Measurements from ENCODE around the gene PDGFB.

The PDGFB gene

DNA sequence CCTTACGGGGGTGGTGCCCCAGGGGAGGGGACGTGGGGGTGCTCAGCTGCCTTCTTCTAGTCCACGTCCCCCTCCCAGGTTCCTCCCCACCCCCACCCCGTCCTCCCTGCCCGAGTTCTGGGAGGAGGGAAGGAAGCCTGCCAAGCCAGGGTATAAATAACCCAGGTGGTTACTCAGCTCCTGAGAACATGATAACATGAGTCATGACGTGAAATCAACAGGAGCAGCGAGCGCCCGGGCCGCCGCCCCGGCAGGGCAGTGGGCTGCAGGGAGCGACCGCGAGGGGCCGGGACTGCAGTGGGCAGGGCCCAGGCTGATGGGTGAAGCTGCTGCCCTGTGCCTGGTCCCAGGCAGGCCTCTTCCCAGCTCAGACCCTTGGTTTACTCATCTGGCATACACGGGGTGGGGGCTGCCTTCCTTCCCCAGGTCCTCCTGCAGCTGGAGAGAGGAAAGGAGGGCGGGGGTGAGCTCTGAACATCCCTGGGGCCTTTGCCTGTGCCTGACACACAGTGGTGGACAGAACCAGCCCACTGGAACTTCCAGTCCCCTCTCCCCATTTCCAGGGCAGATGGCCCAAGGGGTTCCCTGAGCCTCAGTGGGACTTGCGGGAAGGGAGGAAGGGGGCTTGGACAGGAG is 8.8 kb upstream of the PDGFB start:
- no peak for FAIRE-seq

- FAIRE-seq, result no peak
Observed at GRCh38 chr22:39252461-39253434, 8.0 kb upstream of the PDGFB start.

GRCh38 chr22:39251762-39252460 is 7.1 kb upstream of the PDGFB start:
- no peak for FAIRE-seq

DNA sequence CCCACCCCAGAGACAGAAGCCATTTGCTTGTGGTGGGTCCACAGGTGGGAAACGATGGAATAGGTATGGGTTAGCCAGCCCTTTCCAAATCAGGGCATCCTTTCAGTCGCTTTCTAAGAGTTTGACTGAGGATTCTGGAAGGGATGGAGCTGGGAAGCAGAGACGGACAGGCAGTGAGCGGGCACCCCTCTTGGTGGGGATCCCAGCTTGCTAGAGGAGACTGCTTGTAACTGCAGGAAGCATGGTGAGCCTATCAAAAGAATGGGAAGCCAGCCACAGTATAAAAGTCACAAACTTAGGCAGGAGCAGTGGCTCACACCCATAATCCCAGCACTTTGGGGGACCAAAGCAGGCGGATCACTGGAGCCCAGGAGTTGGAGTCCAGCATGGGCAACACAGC is 6.1 kb upstream of the PDGFB start:
- FAIRE-seq, result no peak

- no peak for FAIRE-seq
Observed at GRCh38 chr22:39250131-39250530, 5.3 kb upstream of the PDGFB start.

GRCh38 chr22:39249086-39249704 is 4.4 kb upstream of the PDGFB start:
- no peak for FAIRE-seq

DNA sequence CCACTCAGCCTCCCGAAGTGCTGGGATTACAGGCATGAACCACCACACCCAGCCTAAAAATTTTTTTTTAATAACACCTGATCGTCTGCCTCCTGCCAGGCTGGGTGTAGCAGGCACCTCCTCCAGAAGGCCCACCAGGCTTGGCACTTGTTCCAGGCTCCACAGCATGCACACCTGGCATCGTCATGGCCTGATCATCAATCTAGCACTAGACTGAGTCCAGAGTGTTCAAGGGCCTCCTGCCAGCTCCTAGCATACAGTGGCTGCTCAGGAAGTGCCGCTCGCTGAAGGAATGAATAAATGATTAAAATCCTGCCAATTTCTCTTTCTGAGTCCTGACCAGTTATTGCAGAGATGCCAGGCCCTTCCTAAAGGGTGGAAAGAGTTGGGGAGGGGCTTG is 3.5 kb upstream of the PDGFB start:
- FAIRE-seq, result no peak

DNA sequence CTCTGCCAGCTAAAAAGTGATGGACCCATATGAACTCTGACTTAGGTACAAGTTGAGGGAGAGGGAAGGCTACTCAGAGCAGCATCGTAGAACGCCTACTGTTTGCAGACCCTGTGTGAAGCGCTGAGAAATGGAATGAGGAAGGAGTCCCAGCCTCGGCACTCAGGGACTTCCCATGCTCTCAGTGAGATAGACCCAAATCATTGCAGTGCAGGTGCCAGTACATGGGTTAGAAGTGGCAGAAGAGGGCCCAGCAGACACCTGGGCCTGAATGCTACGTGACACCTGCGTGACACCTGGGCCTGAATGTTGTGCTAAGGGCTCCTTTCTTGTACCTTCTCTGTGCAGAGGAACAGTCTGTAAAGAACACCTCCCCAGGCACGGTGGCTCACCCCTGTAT is 2.6 kb upstream of the PDGFB start:
- no peak for FAIRE-seq

DNA sequence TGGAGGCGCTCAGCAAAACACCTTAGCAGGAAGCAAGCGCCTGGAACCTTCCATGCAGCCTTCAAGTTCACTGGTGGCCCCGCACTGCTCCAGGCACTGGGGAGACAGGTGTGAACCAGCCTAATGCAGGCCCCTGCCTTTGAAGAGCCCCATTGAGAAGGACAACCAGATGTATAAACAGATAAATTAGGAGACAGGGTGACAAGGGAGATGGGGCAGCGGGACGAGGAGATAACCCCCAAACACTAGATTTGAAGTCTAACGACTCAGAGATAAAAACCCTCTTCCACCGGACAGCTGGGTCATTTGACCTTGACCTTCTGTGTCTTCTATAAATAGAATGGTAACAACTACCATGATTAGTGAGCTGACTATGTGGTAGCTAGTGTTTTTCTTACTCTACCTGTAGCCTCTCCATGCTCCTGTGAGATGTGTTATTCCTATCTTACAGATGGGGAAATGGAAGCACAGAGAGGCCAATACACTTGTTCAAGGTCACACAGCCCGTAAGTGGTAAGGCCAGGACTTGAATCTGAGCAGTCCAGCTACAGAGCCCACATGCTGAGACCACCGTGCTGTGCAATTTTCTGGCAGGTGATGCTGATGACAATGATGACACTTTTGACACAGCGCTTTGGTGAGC is 2.0 kb upstream of the PDGFB start:
- FAIRE-seq, result no peak

DNA sequence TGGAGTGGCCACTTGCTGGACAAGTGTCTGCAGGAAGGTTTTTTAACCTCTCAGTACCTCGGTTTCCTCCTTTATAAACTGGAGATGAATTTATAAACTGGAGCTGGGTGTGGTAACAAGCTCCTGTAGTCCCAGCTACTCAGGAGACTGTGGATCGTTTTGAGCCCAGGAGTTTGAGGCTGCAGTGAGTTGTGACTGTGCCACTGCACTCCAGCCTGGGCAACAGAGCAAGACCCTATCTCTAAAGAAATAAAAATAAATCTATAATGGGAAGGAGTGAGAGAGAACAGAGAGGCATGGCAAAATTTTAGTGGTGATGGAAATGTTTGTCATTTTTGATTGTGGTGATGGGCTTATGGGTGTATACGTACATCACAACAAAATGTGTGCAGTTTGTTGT is 1.4 kb upstream of the PDGFB start:
- FAIRE-seq, result no peak

- FAIRE-seq, result no peak
Observed at GRCh38 chr22:39245130-39246039, 603 bp upstream of the PDGFB start.

DNA sequence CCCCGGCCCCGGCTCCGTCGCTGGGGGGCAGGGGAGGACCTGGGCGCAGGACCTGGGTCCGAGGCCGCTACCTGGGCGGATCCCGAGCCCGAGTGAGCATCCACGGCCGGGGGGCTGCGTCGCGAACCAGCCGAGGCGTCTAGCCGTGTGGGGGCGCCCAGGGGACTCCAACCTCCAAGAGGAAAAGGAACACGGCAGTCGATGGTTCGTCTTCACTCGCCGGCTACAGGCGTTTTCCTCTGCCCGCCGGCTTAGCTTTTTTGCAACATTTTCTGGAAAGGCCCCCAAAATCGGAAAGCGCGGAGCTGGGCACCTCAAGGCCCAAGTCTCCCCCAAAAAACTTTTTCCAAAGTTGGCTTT is 666 bp downstream of the PDGFB start:
- FAIRE-seq, result no peak

DNA sequence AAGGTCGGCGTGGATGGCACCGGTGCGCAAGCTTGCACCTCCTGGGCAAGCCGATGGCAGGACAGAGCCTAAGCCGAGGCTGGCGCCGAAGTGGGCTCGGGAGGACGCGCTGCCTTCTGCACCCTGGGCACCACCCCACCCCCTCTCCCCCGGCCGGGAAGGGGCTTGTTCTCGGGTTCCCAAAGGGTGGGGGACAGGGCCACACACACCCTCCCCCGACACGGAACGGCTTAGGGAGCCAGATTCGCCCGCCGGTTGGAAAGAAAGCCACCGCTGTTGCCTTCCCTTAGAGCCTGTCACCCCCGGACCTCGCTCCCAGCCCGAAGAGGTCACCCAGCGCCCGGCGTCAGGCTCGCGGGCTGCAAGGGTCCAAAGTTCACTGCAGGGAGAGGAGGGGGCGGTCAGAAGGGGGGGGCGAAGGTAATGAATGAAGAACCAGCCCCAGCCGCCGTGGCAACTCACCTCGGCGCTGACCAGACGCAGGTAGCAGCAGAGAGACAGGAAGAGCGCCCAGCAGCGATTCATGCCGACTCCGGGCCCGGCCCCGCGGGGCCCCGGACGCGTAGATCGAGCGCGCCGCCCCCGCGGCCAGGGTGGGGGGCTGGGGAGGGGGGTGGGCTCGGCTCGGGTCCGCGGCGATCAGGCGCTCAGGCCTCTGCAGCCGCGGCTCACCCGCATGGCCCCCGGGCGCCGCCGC is 1.2 kb downstream of the PDGFB start:
- FAIRE-seq, result no peak

GRCh38 chr22:39242595-39243438 is 2.0 kb downstream of the PDGFB start:
- no peak for FAIRE-seq

DNA sequence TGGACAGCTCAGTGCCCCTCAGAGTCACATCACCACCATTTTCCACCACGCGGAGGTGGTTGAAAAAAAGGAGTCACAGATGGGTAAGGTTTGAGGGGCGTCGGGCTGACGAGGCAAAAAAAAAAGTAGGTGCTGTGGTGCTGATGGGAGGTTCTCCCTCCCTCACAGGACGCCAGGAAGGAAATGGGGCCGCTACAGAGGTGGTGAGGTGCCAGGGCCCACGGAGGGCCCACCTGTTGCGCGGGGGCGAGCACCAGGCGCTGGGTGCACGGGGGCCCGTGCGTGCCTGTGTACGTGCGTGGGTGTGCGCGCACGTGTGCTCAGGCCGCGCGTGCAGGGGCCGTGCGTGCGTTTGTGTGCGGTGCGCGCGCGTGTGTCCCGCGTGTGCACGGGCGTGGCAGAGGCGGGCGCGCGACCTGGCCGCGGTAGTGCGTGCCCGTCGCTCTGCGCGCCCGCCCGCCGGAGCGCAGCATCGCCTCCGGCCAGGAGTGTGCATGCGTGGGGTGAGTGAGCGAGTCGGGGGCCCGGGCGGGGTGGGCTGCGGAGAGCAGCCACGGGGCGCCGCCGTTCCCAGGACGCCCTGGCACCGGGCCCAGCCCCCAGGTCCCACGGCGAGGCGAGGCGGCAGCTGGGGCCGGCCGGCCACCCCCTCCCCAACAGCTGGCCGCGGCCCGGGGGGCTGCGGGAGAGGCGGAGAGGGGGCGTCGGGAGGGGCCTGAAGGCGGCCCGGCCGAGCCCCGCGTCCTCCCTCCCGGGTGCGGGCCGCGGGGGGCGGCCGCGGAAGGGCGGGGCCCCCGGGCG is 2.8 kb downstream of the PDGFB start:
- no peak for FAIRE-seq

- FAIRE-seq, result no peak
Observed at GRCh38 chr22:39240831-39241793, 3.7 kb downstream of the PDGFB start.

GRCh38 chr22:39239561-39240423 is 5.0 kb downstream of the PDGFB start:
- FAIRE-seq, result no peak

Measured in A204.1 (cell line).